Endothelial cell (in vitro differentiated cells): Measurements from ENCODE around the gene NACAD. TPM values are rescaled to one million over a fixed set of nuclear protein-coding genes. Genes with fewer than 3 reads are reported as not detected.

Source experiments
- DNase-seq: peaks from one replicate; pipeline ENCODE4 v3.0.0; 2021; ENCODE audit warnings: low spot score
- H3K27ac Mint-ChIP-seq: one replicate; pipeline ENCODE4 v1.8.0; 2021; ENCODE audit warnings: mixed read lengths, inconsistent platforms; ENCODE audit not compliant: unreplicated experiment
- H3K27me3 Mint-ChIP-seq: one replicate; pipeline ENCODE4 v1.8.0; 2021; ENCODE audit warnings: mild to moderate bottlenecking, moderate library complexity, mixed read lengths, inconsistent platforms; ENCODE audit not compliant: unreplicated experiment
- H3K36me3 Mint-ChIP-seq: one replicate; pipeline ENCODE4 v1.8.0; 2021; ENCODE audit warnings: mild to moderate bottlenecking, low read depth, mixed read lengths, inconsistent platforms; ENCODE audit not compliant: unreplicated experiment
- H3K4me1 Mint-ChIP-seq: one replicate; pipeline ENCODE4 v1.8.0; 2021; ENCODE audit warnings: mild to moderate bottlenecking, mixed read lengths, inconsistent platforms; ENCODE audit not compliant: unreplicated experiment
- H3K4me3 Mint-ChIP-seq: one replicate; pipeline ENCODE4 v1.8.0; 2021; ENCODE audit warnings: mild to moderate bottlenecking, mixed read lengths, inconsistent platforms; ENCODE audit not compliant: unreplicated experiment
- H3K9me3 Mint-ChIP-seq: one replicate; pipeline ENCODE4 v1.8.0; 2021; ENCODE audit warnings: mixed read lengths, inconsistent platforms; ENCODE audit not compliant: unreplicated experiment
- total RNA-seq: library from RNA; stranded (reverse); fragmentation: NEBNext Ultra II Directional; extraction: Animal tissue kit (Norgen Biotek cat#: 25700); gene quantifications from one replicate; pipeline ENCODE4 v1.2.1, GENCODE V29; 2021; ENCODE audit not compliant: unreplicated experiment
- TF ChIP-seq, protein P1 (sequence below): fragments of 200-600 bp; sonication (generic); IDR thresholded peaks from one replicate; pipeline ENCODE4 v1.5.0; 2021; ENCODE audit warnings: antibody characterized with exemption; ENCODE audit not compliant: unreplicated experiment

NACAD gene
- total RNA-seq, 1 donor from 2014 or later = 3.5 TPM

DNA sequence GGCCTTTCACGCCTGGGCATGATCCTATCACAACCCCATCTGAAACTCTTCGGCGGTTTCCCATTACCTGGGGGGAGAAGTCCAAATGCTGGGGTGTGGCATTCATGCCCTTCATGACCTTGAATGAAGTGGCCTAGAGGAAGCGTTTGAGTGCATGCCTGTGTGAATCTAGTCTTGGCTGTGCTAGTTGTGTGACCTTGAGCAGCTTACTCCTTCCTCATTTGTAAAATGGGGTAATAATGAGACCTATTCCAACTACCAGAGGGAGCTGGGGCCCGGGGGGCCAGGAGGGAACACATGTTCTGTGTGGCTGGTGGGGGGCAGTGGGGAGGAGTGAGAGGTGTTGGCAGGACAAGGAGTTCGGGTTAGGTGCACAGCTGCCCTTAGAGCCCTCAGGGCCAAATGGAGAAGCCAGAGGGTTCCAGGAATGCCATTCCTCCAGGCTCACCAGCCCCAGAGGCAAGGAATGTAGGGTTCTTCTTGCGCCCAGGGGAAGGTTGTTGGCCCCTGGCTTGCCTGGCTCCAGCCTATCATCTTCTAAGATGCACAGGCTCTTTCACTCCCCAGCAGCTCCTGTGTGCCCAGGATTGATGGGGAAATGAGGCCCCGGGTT lies 44.0 kb upstream of the NACAD start:
- DNase-seq = no peak
- Mint-ChIP-seq H3K4me1 (no peaks in the 10 kb centered on the region), H3K36me3 (no peaks in the 10 kb centered on the region), H3K4me3 (no peak overlapping the region), H3K27ac (no peak overlapping the region), H3K27me3 (peaks cover 8% of the 10 kb centered on the region), H3K9me3 (no peaks in the 10 kb centered on the region)
- TF ChIP-seq, protein P1, sequence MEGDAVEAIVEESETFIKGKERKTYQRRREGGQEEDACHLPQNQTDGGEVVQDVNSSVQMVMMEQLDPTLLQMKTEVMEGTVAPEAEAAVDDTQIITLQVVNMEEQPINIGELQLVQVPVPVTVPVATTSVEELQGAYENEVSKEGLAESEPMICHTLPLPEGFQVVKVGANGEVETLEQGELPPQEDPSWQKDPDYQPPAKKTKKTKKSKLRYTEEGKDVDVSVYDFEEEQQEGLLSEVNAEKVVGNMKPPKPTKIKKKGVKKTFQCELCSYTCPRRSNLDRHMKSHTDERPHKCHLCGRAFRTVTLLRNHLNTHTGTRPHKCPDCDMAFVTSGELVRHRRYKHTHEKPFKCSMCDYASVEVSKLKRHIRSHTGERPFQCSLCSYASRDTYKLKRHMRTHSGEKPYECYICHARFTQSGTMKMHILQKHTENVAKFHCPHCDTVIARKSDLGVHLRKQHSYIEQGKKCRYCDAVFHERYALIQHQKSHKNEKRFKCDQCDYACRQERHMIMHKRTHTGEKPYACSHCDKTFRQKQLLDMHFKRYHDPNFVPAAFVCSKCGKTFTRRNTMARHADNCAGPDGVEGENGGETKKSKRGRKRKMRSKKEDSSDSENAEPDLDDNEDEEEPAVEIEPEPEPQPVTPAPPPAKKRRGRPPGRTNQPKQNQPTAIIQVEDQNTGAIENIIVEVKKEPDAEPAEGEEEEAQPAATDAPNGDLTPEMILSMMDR = no peak

DNA sequence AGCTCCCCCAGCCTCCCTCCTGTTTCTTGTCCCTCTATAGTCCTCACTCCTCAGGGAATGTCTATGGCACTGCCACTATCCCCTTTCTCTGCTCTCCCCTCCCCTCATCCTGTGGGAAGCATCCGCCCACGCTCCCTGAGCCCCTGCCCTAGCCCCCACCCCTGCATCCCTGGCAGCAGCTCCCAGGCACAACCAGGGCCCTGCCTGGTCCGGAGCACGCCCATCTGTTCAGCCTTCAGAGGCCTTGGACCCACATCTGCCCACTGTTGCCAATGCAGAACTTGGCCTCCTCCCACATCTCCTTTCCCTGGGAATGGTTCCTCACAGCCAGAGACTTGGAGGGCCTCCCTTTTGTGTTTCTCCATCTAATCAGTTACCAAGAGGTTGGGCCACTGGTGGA lies 43.1 kb upstream of the NACAD start:
- Mint-ChIP-seq H3K4me1 (no peaks in the 10 kb centered on the region), H3K9me3 (no peaks in the 10 kb centered on the region), H3K27ac (no peak overlapping the region), H3K4me3 (no peak overlapping the region), H3K27me3 (peaks cover 8% of the 10 kb centered on the region), H3K36me3 (no peaks in the 10 kb centered on the region)
- no peak for DNase-seq
- TF ChIP-seq, protein P1 = no peak

DNA sequence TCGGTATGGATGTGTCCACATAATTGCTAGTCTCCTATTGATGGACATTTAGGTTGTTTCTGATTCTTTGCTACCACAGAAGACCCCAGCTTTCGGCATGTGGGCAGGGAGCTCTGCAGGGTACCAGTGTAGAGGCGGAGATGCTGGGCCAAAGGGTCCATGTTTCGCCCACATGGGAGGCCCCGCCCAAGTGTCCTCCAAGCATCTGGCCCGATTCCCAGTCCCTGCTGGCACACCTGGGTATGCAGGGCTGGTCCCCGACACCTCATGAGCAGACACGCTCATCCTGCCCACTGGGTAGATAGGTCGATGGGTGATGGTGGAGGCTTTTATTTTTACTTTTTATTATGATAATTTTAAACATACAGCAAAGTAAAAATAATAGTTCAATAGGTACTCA lies 42.1 kb upstream of the NACAD start:
- Mint-ChIP-seq H3K36me3 (no peaks in the 10 kb centered on the region), H3K4me1 (no peaks in the 10 kb centered on the region), H3K27ac (no peak overlapping the region), H3K9me3 (no peaks in the 10 kb centered on the region), H3K27me3 (peaks cover 8% of the 10 kb centered on the region), H3K4me3 (no peak overlapping the region)
- no peak for DNase-seq
- TF ChIP-seq, protein P1 = no peak

DNA sequence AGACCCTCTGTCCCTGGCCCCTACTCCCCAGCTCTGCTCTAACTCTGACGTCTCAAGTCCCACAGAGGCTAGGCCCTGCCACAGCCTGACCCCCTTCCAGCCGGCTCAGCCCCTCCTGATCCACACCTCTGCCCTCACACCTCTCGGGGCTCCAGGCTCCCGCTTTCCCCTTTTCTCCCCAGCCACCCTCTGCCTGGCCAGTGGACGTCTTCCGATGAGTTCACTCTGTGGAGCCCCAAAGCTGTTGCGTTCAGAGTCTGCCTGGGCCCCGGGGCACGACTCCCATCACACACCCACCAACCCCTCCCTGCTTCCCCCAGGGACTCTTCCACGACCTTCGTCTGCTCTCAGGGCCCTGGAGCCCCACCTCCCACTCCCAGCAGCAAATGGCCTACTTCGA lies 41.1 kb upstream of the NACAD start:
- H3K36me3 Mint-ChIP-seq = no peaks in the 10 kb centered on the region
- no peak overlapping the region for H3K27ac Mint-ChIP-seq
- H3K9me3 Mint-ChIP-seq = no peaks in the 10 kb centered on the region
- H3K4me1 Mint-ChIP-seq = no peaks in the 10 kb centered on the region
- no peak for DNase-seq
- peaks cover 4% of the 10 kb centered on the region for H3K27me3 Mint-ChIP-seq
- TF ChIP-seq, protein P1 = no peak
- no peak overlapping the region for H3K4me3 Mint-ChIP-seq

DNA sequence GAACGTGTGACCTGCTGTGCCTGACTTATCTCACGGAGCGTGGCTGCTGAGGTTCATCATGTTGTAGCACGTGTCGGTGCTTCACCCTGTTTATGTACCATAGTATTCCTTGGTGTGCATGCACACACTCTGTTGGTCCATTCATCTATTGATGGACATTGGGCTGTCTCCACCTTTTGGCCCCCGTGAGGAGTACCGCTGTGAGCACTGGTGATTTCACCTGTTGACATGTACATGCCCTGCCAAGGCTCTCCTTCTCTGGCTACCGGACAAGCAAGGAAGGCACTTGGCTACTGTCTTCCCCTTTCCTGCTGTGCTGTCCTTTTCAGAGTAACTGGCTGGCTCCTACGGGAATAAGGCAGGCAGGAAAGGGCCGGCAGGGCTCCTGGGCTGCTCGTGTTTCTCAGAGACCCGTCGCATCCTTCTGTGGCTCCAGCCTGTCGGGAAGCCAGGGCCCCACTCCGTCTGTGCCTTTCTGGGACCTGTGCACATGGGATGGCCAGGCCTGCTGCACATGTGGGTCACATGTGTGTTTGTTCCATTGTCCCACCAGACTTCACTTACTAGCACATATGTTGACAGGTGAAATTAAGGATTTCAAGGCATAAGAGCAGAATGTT lies 40.5 kb upstream of the NACAD start:
- TF ChIP-seq, protein P1 = no peak
- Mint-ChIP-seq H3K4me1 (no peaks in the 10 kb centered on the region), H3K4me3 (no peak overlapping the region), H3K9me3 (no peaks in the 10 kb centered on the region), H3K27ac (no peak overlapping the region), H3K27me3 (peaks cover 4% of the 10 kb centered on the region), H3K36me3 (no peaks in the 10 kb centered on the region)
- DNase-seq = no peak
